HepG2 (cell line): ENCODE measurements around the gene CBLC. TPM values are rescaled to one million over a fixed set of nuclear protein-coding genes. Genes with fewer than 3 reads are reported as not detected.
A peak's percentile ranks its signal among the peaks of the same experiment; 100 is the strongest.

Experiments used
- ATAC-seq: fragments of 200-7000 bp; cut with Tn5 transposase; 3 replicates; pipeline ENCODE4 v1.9.1; 2020; ENCODE audit warnings: mild to moderate bottlenecking, moderate library complexity
- BruUV-seq: library from RNA; stranded (reverse); fragments of 400-500 nt; replicated peaks from 2 replicates; lab custom pipeline; 2021; lab: Mats Ljungman, UMichigan
- CTCF ChIA-PET: fragments of 300-600 bp; formaldehyde crosslinking; extraction: SDS; loops from one replicate; lab custom pipeline; 2021; ENCODE audit warnings: low total read pairs, inconsistent platforms, low intra/inter-chr PET ratio; lab: Yijun Ruan, JAX
- POLR2A ChIA-PET: fragments of 350-600 bp; sonication (Branson Sonifier 250); formaldehyde crosslinking; loops from one replicate; lab custom pipeline; 2020; ENCODE audit warnings: antibody characterized with exemption, inconsistent platforms; lab: Yijun Ruan, JAX
- DNase-seq: peaks from one replicate; pipeline ENCODE4 v3.0.0-alpha.2; 2015; ENCODE audit warnings: low spot score
- FAIRE-seq: peaks from 3 replicates; lab custom pipeline; 2011; peaks lifted over from hg19 to GRCh38; lab: Jason Lieb, UNC
- H2AFZ ChIP-seq: one replicate; pipeline ENCODE4 v1.6.1; 2011; ENCODE audit warnings: low read length, inconsistent platforms
- H3K27ac ChIP-seq: fragments of 300-600 bp; 3 replicates; pipeline ENCODE4 v1.8.0; 2011; ENCODE audit warnings: mixed run types, mild to moderate bottlenecking, mixed read lengths, low read length, inconsistent platforms; ENCODE audit not compliant: insufficient read depth; ENCODE audit errors: extremely low read length
- H3K27me3 ChIP-seq, 2 experiments: fragments of 200-600 bp in 1 of 2; 2 replicates in 1 of 2; 3 replicates in 1 of 2; pipeline versions ENCODE4 v1.6.0 to v1.8.0; 2011; ENCODE audit warnings: low read length in 2 of 2, mild to moderate bottlenecking in 2 of 2, moderate library complexity in 2 of 2, inconsistent platforms in 1 of 2; ENCODE audit not compliant: insufficient read depth in 2 of 2, control insufficient read depth in 1 of 2
- H3K36me3 ChIP-seq, 2 experiments: fragments of 200-600 bp in 1 of 2; replicated peaks in 1 of 2; 2 replicates in 1 of 2; 3 replicates in 1 of 2; pipeline versions ENCODE4 v1.5.1 to v1.8.0; 2011; ENCODE audit warnings: low read length in 2 of 2, inconsistent platforms in 1 of 2; ENCODE audit not compliant: insufficient read depth in 2 of 2, control insufficient read depth in 1 of 2
- H3K4me1 ChIP-seq: 2 replicates; pipeline ENCODE4 v1.5.1; 2012; ENCODE audit warnings: low read length, inconsistent platforms; ENCODE audit not compliant: insufficient read depth
- H3K4me2 ChIP-seq: 2 replicates; pipeline ENCODE4 v1.6.0; 2011; ENCODE audit warnings: low read depth, low read length, inconsistent platforms
- H3K4me3 ChIP-seq, 3 experiments: fragments of 200-600 bp in 1 of 3; sonication (generic), shearing (Covaris generic) in 1 of 3; replicated peaks in 1 of 3; 2 replicates each; pipeline ENCODE4 v1.5.1; 2011 to 2016; ENCODE audit warnings: low read length in 3 of 3, inconsistent platforms in 2 of 3, low read depth in 2 of 3, mild to moderate bottlenecking in 2 of 3, control low read depth in 1 of 3, mixed read lengths in 1 of 3; ENCODE audit not compliant: insufficient read depth in 1 of 3
- H3K79me2 ChIP-seq: one replicate; pipeline ENCODE4 v1.6.1; 2011; ENCODE audit warnings: low read length, inconsistent platforms; ENCODE audit not compliant: insufficient read depth
- H3K9ac ChIP-seq: 2 replicates; pipeline ENCODE4 v1.6.0; 2011; ENCODE audit warnings: mild to moderate bottlenecking, low read depth, low read length, inconsistent platforms; ENCODE audit not compliant: insufficient read depth
- H3K9me3 ChIP-seq: 2 replicates; pipeline ENCODE4 v1.5.1; 2012; ENCODE audit warnings: mild to moderate bottlenecking, low read length
- H4K20me1 ChIP-seq: 2 replicates; pipeline ENCODE4 v1.6.0; 2011; ENCODE audit warnings: inconsistent platforms, mild to moderate bottlenecking, low read length, moderate library complexity; ENCODE audit not compliant: insufficient read depth
- GPN1 ChIP-seq: sonication (generic); formaldehyde crosslinking; IDR thresholded peaks from 2 replicates; pipeline ENCODE4 v1.5.1; 2020; ENCODE audit warnings: missing genetic modification reagents, borderline replicate concordance
- MBD4 ChIP-seq: IDR thresholded peaks from 2 replicates; pipeline ENCODE4 v1.6.1; 2012; ENCODE audit warnings: low read length, inconsistent platforms, borderline replicate concordance
- TEAD2 ChIP-seq: sonication (generic); formaldehyde crosslinking; IDR thresholded peaks from 2 replicates; pipeline ENCODE4 v1.9.0; 2021; ENCODE audit warnings: missing genetic modification reagents
- ZBTB39 ChIP-seq: sonication (generic); formaldehyde crosslinking; IDR thresholded peaks from 2 replicates; pipeline ENCODE4 v1.5.0; 2020; ENCODE audit warnings: missing genetic modification reagents
- ZNF317 ChIP-seq: sonication (generic); formaldehyde crosslinking; IDR thresholded peaks from 2 replicates; pipeline ENCODE4 v1.5.0; 2020; ENCODE audit warnings: mild to moderate bottlenecking, missing genetic modification reagents
- ZNF549 ChIP-seq: sonication (generic); formaldehyde crosslinking; IDR thresholded peaks from 2 replicates; pipeline ENCODE4 v1.5.0; 2020; ENCODE audit warnings: missing genetic modification reagents
- ZNF558 ChIP-seq: sonication (generic); formaldehyde crosslinking; IDR thresholded peaks from 2 replicates; pipeline ENCODE4 v1.9.0; 2022; ENCODE audit warnings: mild to moderate bottlenecking, missing genetic modification reagents, borderline replicate concordance
- WGBS: methylation state at CpG from one replicate; pipeline ENCODE4 v1.1.6; 2017; ENCODE audit warnings: low lambda C conversion rate; 5-methylcytosine and 5-hydroxymethylcytosine counted together
- in situ Hi-C: cut with HindIII; loops from 2 replicates; pipeline ENCODE4 v1.10.0; 2017; ENCODE audit warnings: low pct_unique_long_range_greater_than_20kb; ENCODE audit not compliant: extremely low pct_ligation_motif_present
- intact Hi-C: fragments of 100-400 bp; cut with micrococcal nuclease; formaldehyde crosslinking; loops from one replicate; pipeline ENCODE4 v1.10.0; 2022; ENCODE audit not compliant: unreplicated experiment
- polyA plus RNA-seq, 8 experiments: library from polyadenylated mRNA; depleted of rRNA in 3 of 8; stranded (reverse) in 7 of 8; unstranded in 1 of 8; fragments of >200 nt; fragmentation: Illumina TruSeq in 4 of 8; extraction: Trizol in 4 of 8; gene quantifications; 2 replicates each; pipeline versions ENCODE4 v1.2.1 to v1.2.3, GENCODE V29; 2011 to 2016; ENCODE audit warnings: low read depth in 4 of 8, missing spikeins in 1 of 8, mixed read lengths in 1 of 8; ENCODE audit not compliant: insufficient read depth in 1 of 8
- total RNA-seq, 5 experiments: library from RNA; depleted of rRNA; stranded (reverse); fragments of >200 nt; fragmentation: Illumina TruSeq; extraction: Trizol; gene quantifications; 2 replicates each; pipeline ENCODE4 v1.2.3, GENCODE V29; 2016; ENCODE audit warnings: low read depth in 1 of 5
- TF ChIP-seq, protein P1 (sequence below): sonication (generic); formaldehyde crosslinking; IDR thresholded peaks from 2 replicates; pipeline ENCODE4 v1.5.1; 2020; ENCODE audit warnings: mild to moderate bottlenecking, missing genetic modification reagents
- TF ChIP-seq, protein P2 (sequence below): sonication (generic); formaldehyde crosslinking; IDR thresholded peaks from 2 replicates; pipeline ENCODE4 v1.8.1; 2023; ENCODE audit warnings: missing genetic modification reagents, inconsistent platforms, borderline replicate concordance
- TF ChIP-seq, protein P3 (sequence below): sonication (generic); formaldehyde crosslinking; IDR thresholded peaks from 2 replicates; pipeline ENCODE4 v1.8.1; 2023; ENCODE audit warnings: mild to moderate bottlenecking, moderate library complexity, missing genetic modification reagents

The CBLC gene
- total and polyA plus RNA-seq, 2 of the 13 experiments (the other 11 are each of a cell fraction or from before 2014, with no cell fraction given): 1.8 to 2.6 TPM

GRCh38 chr19:44845286-44845611 is 67.6 kb downstream of the CBLC start (continued):
- TF ChIP-seq ZNF558 (0 out of 2 replicates have a peak, but pooled peaks have one; percentile 14), ZNF549 (CRISPR knock-in tag) (no peak)
- TF ChIP-seq, protein P1, sequence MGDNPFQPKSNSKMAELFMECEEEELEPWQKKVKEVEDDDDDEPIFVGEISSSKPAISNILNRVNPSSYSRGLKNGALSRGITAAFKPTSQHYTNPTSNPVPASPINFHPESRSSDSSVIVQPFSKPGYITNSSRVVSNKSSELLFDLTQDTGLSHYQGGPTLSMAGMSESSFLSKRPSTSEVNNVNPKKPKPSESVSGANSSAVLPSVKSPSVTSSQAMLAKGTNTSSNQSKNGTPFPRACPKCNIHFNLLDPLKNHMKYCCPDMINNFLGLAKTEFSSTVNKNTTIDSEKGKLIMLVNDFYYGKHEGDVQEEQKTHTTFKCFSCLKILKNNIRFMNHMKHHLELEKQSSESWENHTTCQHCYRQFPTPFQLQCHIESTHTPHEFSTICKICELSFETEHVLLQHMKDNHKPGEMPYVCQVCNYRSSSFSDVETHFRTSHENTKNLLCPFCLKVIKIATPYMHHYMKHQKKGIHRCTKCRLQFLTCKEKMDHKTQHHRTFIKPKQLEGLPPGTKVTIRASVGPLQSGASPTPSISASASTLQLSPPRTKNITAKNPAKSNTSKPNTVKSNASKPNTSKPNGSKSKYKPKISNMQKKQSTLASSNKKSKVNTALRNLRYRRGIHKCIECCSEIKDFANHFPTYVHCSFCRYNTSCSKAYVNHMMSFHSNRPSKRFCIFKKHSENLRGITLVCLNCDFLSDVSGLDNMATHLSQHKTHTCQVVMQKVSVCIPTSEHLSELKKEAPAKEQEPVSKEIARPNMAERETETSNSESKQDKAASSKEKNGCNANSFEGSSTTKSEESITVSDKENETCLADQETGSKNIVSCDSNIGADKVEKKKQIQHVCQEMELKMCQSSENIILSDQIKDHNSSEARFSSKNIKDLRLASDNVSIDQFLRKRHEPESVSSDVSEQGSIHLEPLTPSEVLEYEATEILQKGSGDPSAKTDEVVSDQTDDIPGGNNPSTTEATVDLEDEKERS (CRISPR knock-in tag): no peak

GRCh38 chr19:44845612-44846454 is 68.1 kb downstream of the CBLC start, which contains the start of gene NECTIN2:
TSS of gene NECTIN2 (plus strand) at chr19:44846297. CDS start at chr19:44846526, 229 bp downstream.
- peak; percentile 88 for FAIRE-seq
- H3K4me1 ChIP-seq: peaks cover 48% of the 10 kb centered on the region
- in situ Hi-C loops: loop anchor here (5.0 to 10.0 kb wide), 2 partner anchors 51 to 159 kb away; no protein-coding TSS in a partner anchor
- peaks cover 29% of the 10 kb centered on the region for H4K20me1 ChIP-seq
- H3K79me2 ChIP-seq: peaks cover 46% of the 10 kb centered on the region
- H2AFZ ChIP-seq: peak within 1 kb of the TSS; percentile 70
- peak within 1 kb of the TSS; percentile 100 for H3K9ac ChIP-seq
- H3K36me3 ChIP-seq: peaks cover 0 to 4% of the 10 kb centered on the region in 2 experiments; a peak in 1 of 5 replicates
- H3K9me3 ChIP-seq: no peaks in the 10 kb centered on the region
- H3K4me3 ChIP-seq: peak within 1 kb of the TSS; percentile 76 to 95 (median 84)
- POLR2A ChIA-PET: interaction anchor here (0.6 to 2.0 kb wide), 28 partner anchors 11 to 1044 kb away, joined by 3 to 23 read pairs (median 4); partner anchors contain the start of genes APOC1, BCAM, CLPTM1 and TOMM40
- no TSS peak for BruUV-seq
- H3K27me3 ChIP-seq: no peaks in the 10 kb centered on the region; a peak in 1 of 5 replicates
- H3K27ac ChIP-seq: peak within 1 kb of the TSS; percentile 95
- under 1% methylated on average over 45 of the region's 67 CpGs for WGBS
- intact Hi-C loops: loop anchor here (1.0 to 10.0 kb wide), 6 partner anchors 38 to 157 kb away; partner anchors contain the start of genes CLPTM1 and TOMM40
- CTCF ChIA-PET: interaction anchor here (1.1 to 3.8 kb wide), 7 partner anchors 38 to 156 kb away, joined by 4 to 50 read pairs (median 7); partner anchors contain the start of gene CBLC
- peak; percentile 61 for ATAC-seq
- H3K4me2 ChIP-seq: peak within 1 kb of the TSS; percentile 95
- peak; percentile 95 for DNase-seq
- TF ChIP-seq GPN1 (no peak), ZBTB39 (CRISPR knock-in tag) (no peak), ZNF317 (CRISPR knock-in tag) (peak; percentile 17; the same call in 1 of the 2 replicates), TEAD2 (CRISPR knock-in tag) (no peak), MBD4 (no peak)
- TF ChIP-seq, protein P2, sequence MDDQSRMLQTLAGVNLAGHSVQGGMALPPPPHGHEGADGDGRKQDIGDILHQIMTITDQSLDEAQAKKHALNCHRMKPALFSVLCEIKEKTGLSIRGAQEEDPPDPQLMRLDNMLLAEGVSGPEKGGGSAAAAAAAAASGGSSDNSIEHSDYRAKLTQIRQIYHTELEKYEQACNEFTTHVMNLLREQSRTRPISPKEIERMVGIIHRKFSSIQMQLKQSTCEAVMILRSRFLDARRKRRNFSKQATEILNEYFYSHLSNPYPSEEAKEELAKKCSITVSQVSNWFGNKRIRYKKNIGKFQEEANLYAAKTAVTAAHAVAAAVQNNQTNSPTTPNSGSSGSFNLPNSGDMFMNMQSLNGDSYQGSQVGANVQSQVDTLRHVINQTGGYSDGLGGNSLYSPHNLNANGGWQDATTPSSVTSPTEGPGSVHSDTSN: no peak
- TF ChIP-seq, protein P3, sequence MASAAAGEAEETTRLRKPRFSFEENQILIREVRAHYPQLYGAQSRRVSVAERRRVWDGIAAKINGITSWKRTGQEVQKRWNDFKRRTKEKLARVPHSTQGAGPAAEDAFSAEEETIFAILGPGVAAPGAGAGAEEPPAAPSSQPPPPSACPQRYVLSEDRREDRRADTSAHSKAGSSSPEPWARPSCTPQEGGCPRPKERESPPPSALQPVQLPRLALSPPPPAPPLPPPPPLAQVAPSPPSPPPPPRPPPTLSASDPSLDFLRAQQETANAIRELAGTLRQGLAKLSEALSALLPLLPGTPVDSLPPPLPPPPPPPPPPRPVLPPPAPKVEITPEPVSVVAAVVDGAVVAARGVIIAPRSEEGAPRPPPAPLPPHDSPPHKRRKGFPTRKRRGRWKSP: 0 out of 2 replicates have a peak, but pooled peaks have one; percentile 22
